B cell (primary cell): ENCODE data around the gene CHRNG. TPM values are rescaled to one million over a fixed set of nuclear protein-coding genes. Genes with fewer than 3 reads are reported as not detected.

Experiments used
- ATAC-seq: fragments of 200-7000 bp; cut with Tn5 transposase; one replicate; pipeline ENCODE4 v1.10.0; 2021; ENCODE audit warnings: low read depth, mild to moderate bottlenecking, moderate number of reproducible peaks, moderate library complexity
- CTCF ChIA-PET: fragments of 350-600 bp; sonication (Branson Sonifier 250); formaldehyde crosslinking; loops from one replicate; lab custom pipeline; 2021; ENCODE audit warnings: antibody characterized with exemption, inconsistent platforms; lab: Charles Lee
- POLR2A ChIA-PET: fragments of 350-600 bp; sonication (Branson Sonifier 250); formaldehyde crosslinking; loops from one replicate; lab custom pipeline; 2021; ENCODE audit warnings: antibody characterized with exemption; lab: Charles Lee
- DNase-seq: peaks from one replicate; pipeline ENCODE4 v3.0.0; 2013
- H2AFZ ChIP-seq: 2 replicates; pipeline ENCODE4 v1.6.1; 2012; ENCODE audit warnings: mild to moderate bottlenecking, low read depth, low read length; ENCODE audit not compliant: insufficient read depth, poor library complexity, severe bottlenecking
- H3K27ac ChIP-seq, 2 donors: 1 replicate in 1 of 2; 2 replicates in 1 of 2; pipeline ENCODE4 v1.5.1; 2012 to 2013; ENCODE audit warnings: low read length in 2 of 2, mild to moderate bottlenecking in 2 of 2, moderate library complexity in 1 of 2
- H3K27me3 ChIP-seq, 4 experiments: fragments of 200-600 bp in 1 of 4; sonication (generic) in 1 of 4; replicated peaks in 1 of 4; 1 replicate in 2 of 4; 2 replicates in 2 of 4; pipeline versions ENCODE4 v1.6.1 to v1.7.0; 2013 to 2016; ENCODE audit warnings: low read length in 3 of 4, mild to moderate bottlenecking in 2 of 4, mixed read lengths in 1 of 4, moderate library complexity in 1 of 4; ENCODE audit not compliant: insufficient read depth in 4 of 4, control insufficient read depth in 3 of 4; ENCODE audit errors: control extremely low read depth in 1 of 4
- H3K36me3 ChIP-seq, 2 experiments: replicated peaks in 1 of 2; 1 replicate in 1 of 2; 2 replicates in 1 of 2; pipeline versions ENCODE4 v1.6.1 to v1.7.1; 2013; ENCODE audit warnings: low read length in 1 of 2; ENCODE audit not compliant: insufficient read depth in 2 of 2, control insufficient read depth in 1 of 2; ENCODE audit errors: control extremely low read depth in 1 of 2, extremely low read depth in 1 of 2
- H3K4me1 ChIP-seq, 2 donors: fragments of 200-600 bp in 1 of 2; sonication (generic) in 1 of 2; 1 replicate in 1 of 2; 2 replicates in 1 of 2; pipeline versions ENCODE4 v1.5.1 to v1.6.1; 2013 to 2017; ENCODE audit warnings: low read length in 2 of 2; ENCODE audit not compliant: control insufficient read depth in 2 of 2, insufficient read depth in 2 of 2
- H3K4me2 ChIP-seq: replicated peaks from 2 replicates; pipeline ENCODE3; 2012; ENCODE audit warnings: mild to moderate bottlenecking, low read depth, low read length; ENCODE audit not compliant: poor library complexity, severe bottlenecking
- H3K4me3 ChIP-seq, 5 experiments: fragments of 200-600 bp in 1 of 5; sonication (generic) in 1 of 5; 1 replicate in 3 of 5; 2 replicates in 2 of 5; pipeline versions ENCODE4 v1.5.1 to v1.7.0; 2011 to 2016; ENCODE audit warnings: low read length in 4 of 5, mild to moderate bottlenecking in 4 of 5, low read depth in 2 of 5, control low read depth in 1 of 5, moderate library complexity in 1 of 5; ENCODE audit not compliant: insufficient read depth in 1 of 5; ENCODE audit errors: control extremely low read depth in 1 of 5, extremely low read depth in 1 of 5
- H3K79me2 ChIP-seq: fragments of 200-600 bp; sonication (generic); one replicate; pipeline ENCODE4 v1.6.0; 2016; ENCODE audit warnings: low read length; ENCODE audit not compliant: control insufficient read depth, insufficient read depth
- H3K9ac ChIP-seq: fragments of 200-600 bp; sonication (generic); 2 replicates; pipeline ENCODE4 v1.6.1; 2017; ENCODE audit warnings: mild to moderate bottlenecking, low read length, moderate library complexity
- H3K9me3 ChIP-seq, 3 donors: one replicate each; pipeline versions ENCODE4 v1.6.1 to v1.7.1; 2013; ENCODE audit warnings: low read length in 2 of 3; ENCODE audit not compliant: control insufficient read depth in 2 of 3, insufficient read depth in 1 of 3; ENCODE audit errors: control extremely low read depth in 1 of 3
- H4K20me1 ChIP-seq: 2 replicates; pipeline ENCODE4 v1.6.0; 2012; ENCODE audit warnings: mild to moderate bottlenecking, low read length; ENCODE audit not compliant: insufficient read depth, control insufficient read depth, poor library complexity, severe bottlenecking
- H3K27ac Mint-ChIP-seq: one replicate; pipeline ENCODE4 v1.8.0; 2021; ENCODE audit warnings: mixed read lengths
- H3K27me3 Mint-ChIP-seq: one replicate; pipeline ENCODE4 v1.8.0; 2021; ENCODE audit warnings: mixed read lengths
- H3K4me1 Mint-ChIP-seq: one replicate; pipeline ENCODE4 v1.8.0; 2021; ENCODE audit warnings: mixed read lengths
- H3K4me3 Mint-ChIP-seq: one replicate; pipeline ENCODE4 v1.8.0; 2021; ENCODE audit warnings: mixed read lengths
- H3K9me3 Mint-ChIP-seq: one replicate; pipeline ENCODE4 v1.8.0; 2022; ENCODE audit warnings: mixed read lengths; ENCODE audit not compliant: insufficient read depth
- CTCF ChIP-seq: fragments of 200-600 bp; IDR thresholded peaks from one replicate; pipeline ENCODE4 v1.8.0; 2022; ENCODE audit warnings: antibody characterized with exemption, mild to moderate bottlenecking
- EZH2 ChIP-seq: IDR thresholded peaks from 2 replicates; pipeline ENCODE4 v1.6.1; 2012; ENCODE audit warnings: borderline replicate concordance, low read depth, mild to moderate bottlenecking, moderate library complexity, low read length; ENCODE audit not compliant: insufficient read depth, poor library complexity, severe bottlenecking
- WGBS: methylation state at CpG from one replicate; pipeline ENCODE4 v1.1.5; 2013; ENCODE audit warnings: missing lambda C conversion rate; ENCODE audit not compliant: insufficient coverage; 5-methylcytosine and 5-hydroxymethylcytosine counted together
- intact Hi-C: fragments of 100-400 bp; cut with micrococcal nuclease; formaldehyde crosslinking; loops from one replicate; pipeline ENCODE4 v1.10.0; 2022
- polyA plus RNA-seq: library from polyadenylated mRNA; depleted of rRNA; stranded (reverse); fragments of >200 nt; gene quantifications from 2 replicates; pipeline ENCODE4 v1.2.3, GENCODE V29; 2012
- total RNA-seq, 2 donors: library from RNA; stranded (reverse); fragments of 120-200 nt in 1 of 2; gene quantifications; 1 replicate in 1 of 2; 2 replicates in 1 of 2; pipeline versions ENCODE4 v1.2.3 to v1.2.4, GENCODE V29; 2013 to 2022

CHRNG gene
- total and polyA plus RNA-seq, 2 donors (not counting 1 experiment from before 2014, with no cell fraction given) = not detected

GRCh38 chr2:232495292-232495691 is 44.2 kb upstream of the CHRNG start:
- CTCF ChIA-PET = no interaction called here
- Mint-ChIP-seq H3K27me3 (peaks cover 25% of the 10 kb centered on the region), H3K27ac (no peak overlapping the region), H3K4me1 (no peaks in the 10 kb centered on the region), H3K9me3 (no peaks in the 10 kb centered on the region), H3K4me3 (no peak overlapping the region)
- Histone ChIP-seq H3K4me2 (no peak overlapping the region), H3K9me3 (no peaks in the 10 kb centered on the region), H4K20me1 (no peaks in the 10 kb centered on the region), H3K36me3 (no peaks in the 10 kb centered on the region), H3K9ac (no peak overlapping the region), H3K79me2 (no peaks in the 10 kb centered on the region), H3K4me3 (no peak overlapping the region), H3K4me1 (no peaks in the 10 kb centered on the region), H3K27me3 (peaks cover 0 to 2% (median 0%) of the 10 kb centered on the region in 4 experiments), H3K27ac (no peak overlapping the region), H2AFZ (no peak overlapping the region)
- no peak for TF ChIP-seq EZH2
- TF ChIP-seq CTCF = no peak
- intact Hi-C loops = no loop called here
- POLR2A ChIA-PET = no interaction called here
- 98% methylated on average over 5 of the region's 7 CpGs for WGBS
- ATAC-seq = no peak
- no peak for DNase-seq

GRCh38 chr2:232496501-232497270 is 42.8 kb upstream of the CHRNG start:
- POLR2A ChIA-PET = no interaction called here
- H3K4me3 ChIP-seq = no peak overlapping the region
- H2AFZ ChIP-seq = no peak overlapping the region
- no peak overlapping the region for H3K27ac ChIP-seq
- H3K27ac Mint-ChIP-seq = no peak overlapping the region
- no peaks in the 10 kb centered on the region for H3K9me3 ChIP-seq
- H3K4me1 ChIP-seq = no peaks in the 10 kb centered on the region
- no peaks in the 10 kb centered on the region for H3K79me2 ChIP-seq
- ATAC-seq (no peak), DNase-seq (no peak)
- intact Hi-C loops = no loop called here
- no peak overlapping the region for H3K9ac ChIP-seq
- 80% methylated on average over 17 of the region's 20 CpGs for WGBS
- H3K27me3 ChIP-seq = peaks cover 0 to 14% (median 0%) of the 10 kb centered on the region in 4 experiments
- no peak for TF ChIP-seq CTCF
- TF ChIP-seq EZH2 = no peak
- H3K9me3 Mint-ChIP-seq = no peaks in the 10 kb centered on the region
- H3K27me3 Mint-ChIP-seq = peaks cover 23% of the 10 kb centered on the region
- H3K4me3 Mint-ChIP-seq = no peak overlapping the region
- H4K20me1 ChIP-seq = no peaks in the 10 kb centered on the region
- CTCF ChIA-PET = no interaction called here
- H3K4me1 Mint-ChIP-seq = no peaks in the 10 kb centered on the region
- no peaks in the 10 kb centered on the region for H3K36me3 ChIP-seq
- H3K4me2 ChIP-seq = no peak overlapping the region
